Femur (tissue), 1 donor: ENCODE data around the gene DGUOK.

Experiments used
- DNase-seq: peaks from one replicate; pipeline ENCODE4 v3.0.0-alpha.2; 2017

Gene DGUOK

DNA sequence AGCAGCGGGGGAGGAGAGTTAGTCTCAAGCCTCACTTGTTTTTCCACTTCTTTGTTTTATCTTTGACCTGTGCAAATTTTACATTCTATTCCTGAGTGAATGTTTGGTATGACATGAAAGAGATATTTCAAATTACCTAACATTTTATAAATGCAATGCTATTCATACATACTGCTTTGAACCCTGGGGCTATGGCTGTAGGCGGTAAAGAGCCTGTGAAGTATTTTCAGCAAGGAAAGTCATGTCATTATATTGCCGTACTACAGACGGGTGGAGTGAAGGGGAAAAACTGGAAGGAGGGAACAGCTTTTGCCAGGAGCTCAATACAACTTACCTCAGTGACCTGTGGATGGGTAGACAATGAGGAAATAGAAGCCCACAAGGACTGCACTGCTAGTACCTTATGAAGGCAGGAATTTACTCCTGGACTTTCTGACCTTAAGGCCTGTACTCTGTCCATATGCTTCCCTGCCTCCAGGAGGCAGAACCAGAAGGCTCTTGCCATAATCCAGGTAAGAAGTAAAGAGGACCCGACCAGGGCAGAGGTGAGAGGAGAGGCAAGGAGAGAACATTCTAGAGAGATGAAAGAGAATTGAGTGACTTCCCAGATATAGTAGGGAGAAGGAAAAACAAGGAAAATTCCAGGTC is 29.7 kb downstream of the DGUOK start:
- no peak for DNase-seq

DNA sequence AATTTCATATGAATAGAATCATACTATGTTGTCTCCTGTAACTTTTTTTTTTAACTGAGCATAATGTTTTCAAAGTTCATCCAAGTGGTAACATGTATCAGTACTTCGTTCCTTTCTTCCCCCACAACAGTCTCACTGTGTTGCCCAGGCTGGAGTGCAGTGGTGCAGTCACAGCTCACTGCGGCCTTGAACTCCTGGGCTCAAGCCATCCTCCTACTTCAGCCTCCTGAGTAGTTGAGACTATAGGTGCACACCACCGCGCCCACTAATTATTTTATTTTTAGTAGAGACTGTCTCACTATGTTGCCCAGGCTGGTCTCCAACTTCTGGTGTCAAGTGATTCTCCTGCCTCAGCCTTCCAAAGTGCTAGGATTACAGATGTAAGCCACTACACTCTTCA is 34.6 kb downstream of the DGUOK start:
- DNase-seq, result no peak

DNA sequence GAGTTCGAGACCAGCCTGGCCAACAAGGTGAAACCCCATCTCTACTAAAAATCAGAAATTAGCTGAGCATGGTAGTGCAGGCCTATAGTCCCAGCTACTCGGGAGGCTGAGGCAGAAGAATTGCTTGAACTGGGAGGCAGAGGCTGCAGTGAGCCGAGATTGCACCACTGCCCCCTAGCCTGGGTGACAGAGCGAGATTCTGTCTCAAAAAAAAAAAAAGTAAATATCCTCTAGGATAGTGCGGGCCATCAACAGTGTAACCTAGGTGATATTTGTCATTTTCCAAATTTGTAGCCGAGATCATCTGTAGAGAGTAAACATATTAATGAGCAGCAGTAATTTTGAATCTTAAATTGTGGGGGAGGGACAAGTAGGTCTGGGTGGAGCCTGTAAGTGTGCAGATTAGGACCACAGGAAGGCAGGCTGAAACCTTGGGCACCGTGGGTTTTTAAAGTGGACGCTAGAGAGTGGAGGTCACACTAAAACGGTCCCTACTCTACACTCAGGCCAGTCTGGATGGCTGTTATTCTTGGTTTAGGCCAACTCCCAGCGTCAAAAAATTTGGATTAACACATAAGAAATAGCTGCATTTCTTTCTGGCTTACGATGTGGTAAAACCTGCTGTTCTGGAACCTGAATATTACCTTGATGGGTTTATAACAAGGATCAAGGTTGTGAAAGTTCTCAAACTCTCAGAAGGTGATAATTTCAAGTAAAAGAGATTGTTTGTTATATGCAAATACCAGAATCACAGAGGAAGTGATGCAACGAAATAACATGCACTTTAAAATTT is 35.3 kb downstream of the DGUOK start:
- no peak for DNase-seq

DNA sequence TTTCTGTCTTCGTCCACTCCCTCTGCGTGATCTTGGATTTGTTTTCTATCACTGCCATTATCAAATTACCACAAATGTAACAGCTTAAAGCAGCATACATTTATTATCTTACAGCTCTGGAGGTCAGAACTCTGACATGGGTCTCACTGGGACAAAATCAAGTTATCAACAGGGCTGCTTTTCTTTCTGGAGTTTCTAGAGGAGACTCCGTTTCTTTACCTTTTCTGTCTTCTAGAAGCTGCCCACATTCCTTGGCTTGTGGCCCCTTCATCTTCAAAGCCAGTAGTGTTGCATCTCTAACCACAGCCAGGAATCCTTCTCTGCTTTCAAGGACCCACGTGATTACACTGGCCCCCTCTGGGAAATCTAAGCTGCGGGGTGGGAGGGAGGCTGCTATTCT is 36.1 kb downstream of the DGUOK start:
- no peak for DNase-seq

DNA sequence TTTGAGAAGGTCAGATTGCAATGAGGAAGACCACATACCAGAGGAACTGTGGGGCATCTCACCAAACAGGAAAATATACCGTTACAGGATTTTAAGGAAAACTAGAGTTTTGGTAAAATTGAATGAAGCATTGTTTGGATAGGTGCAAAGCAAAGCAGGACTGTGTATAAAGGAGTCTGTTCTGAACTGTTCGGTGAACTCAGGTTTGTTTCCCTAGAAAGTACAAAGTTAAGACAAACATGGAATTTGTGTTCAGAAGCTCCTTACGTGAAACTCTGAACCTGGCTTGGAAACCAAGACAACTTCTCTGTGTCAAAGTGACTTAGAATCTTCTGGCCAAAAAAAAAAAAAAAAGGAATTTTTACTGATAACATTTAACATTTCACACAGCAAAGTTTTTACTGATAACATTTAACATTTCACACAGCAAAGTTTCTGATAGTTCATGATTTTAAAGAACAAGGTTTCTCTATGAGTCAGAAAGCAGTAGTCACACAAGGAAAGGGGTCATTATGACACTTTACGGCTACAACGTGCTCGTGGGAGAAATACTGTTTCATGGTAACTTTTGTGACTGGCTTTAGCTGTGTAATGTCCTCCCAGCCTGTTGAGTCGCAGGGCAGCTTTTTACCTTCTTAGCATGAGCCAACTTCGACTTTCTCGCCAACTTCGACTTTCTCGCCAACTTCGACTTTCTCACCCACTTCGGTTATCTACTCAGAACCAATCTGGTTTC is 36.9 kb downstream of the DGUOK start:
- DNase-seq, result no peak

DNA sequence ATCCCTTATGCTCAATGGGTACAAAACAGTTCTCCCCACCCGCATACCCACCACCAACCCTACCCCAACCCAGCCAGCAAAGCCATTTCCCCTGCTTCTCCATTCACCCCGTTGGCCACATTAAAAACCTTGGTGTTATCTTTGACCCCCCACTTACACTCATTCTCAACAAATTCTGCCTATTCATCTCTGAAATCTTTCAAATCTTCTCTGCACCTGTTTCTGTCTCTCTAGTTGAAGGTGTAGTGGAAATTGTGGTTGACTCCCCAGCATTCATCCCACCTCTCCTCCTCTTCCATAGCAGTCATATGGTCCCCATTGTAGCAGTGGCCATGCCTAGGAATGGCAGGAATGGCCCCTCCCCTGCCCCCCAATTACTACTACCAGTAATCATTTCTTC is 37.5 kb downstream of the DGUOK start:
- DNase-seq, result no peak

DNA sequence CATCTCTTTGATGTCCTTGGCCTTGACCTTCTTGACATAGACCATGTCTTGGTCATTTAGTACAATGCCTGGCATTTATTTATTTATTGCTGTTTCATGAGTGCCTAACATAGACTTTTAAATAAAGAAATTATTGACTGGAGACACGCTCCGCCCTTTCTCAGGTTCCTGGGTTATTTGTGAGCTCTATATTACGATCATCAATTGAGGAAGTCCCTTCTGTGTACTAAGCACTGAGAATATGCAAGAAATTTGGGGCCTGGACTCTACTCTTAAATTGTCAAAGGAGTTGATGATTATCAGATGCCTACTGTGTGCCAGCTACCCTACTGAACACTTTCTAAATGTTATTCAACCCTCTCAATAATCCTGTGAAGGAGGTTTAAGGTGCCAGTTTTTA is 38.4 kb downstream of the DGUOK start:
- no peak for DNase-seq

DNA sequence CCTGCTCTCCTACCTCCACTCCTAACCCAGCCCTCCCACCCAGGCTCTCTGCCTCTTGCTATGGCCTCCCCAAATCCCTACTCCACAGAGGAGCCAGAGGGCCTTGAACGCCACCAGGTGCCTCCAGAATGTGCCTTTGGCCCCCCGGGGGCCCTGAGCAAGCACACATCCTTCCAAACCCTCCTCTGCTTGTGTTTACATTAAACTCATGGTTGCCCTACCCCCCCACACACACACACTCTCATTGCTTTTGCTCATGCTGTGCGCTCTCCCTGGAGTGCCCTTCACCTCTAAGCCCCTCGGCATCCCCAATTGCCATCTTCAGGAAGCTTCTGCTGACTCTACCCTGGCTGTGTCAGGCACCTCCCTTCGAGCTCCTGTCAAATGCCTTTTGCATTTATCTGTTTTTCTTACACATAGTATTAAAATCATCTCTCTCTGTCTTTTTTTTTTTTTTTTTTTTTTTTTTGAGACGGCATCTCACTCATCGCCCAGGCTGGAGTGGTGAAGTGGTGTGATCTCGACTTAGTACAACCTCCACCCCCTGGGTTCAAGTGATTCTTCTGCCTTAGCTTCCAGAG is 41.8 kb downstream of the DGUOK start:
- no peak for DNase-seq

DNA sequence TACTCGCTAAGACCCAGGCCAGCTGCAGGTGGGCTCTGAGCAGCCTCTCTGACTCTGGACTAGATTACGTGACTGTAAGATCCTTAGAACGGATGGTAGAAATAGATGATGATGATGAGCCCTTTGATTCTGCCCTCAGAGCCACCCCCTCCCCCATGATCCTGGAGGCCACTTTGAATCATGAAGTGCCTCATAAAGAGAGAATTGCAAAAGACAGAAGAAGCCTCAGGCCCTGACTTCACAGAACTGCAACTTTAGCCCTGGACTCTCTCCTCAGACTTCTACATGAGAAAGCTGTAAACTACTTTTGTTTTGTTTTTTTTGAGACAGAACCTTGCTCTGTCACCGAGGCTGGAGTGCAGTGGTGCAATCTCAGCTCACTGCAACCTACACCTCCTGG is 42.7 kb downstream of the DGUOK start:
- no peak for DNase-seq

DNA sequence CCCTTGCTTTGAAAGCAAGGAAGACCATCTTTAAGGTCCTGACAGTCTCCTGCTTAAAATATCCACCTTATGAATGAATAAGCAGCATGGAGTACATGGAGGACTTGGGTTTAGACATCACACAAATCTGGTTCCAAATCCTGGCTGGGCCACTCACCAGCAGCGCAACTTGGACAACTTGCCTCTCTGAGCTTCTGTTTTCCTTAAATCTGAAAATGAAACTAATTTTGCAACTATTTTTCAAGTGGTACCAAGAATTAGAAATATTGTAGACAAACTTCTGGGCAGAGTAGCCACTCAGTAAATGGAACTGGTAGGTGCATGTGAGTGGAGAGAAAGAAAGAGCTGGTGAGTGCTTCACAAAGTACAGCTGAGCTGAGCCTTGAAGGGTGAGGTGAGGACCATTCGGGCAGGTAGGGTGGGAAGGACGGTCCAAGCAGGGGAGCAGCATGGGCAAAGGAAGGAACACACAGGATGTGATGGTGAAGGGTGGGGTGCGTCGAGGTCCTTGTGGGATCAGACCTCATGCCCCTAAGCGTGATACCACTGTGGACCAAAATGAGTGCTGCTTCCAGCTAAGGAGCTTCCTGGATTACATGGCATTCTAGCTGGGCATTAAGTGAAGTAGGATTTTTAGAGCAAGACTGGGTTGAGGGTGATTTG is 43.6 kb downstream of the DGUOK start:
- DNase-seq, result no peak

DNA sequence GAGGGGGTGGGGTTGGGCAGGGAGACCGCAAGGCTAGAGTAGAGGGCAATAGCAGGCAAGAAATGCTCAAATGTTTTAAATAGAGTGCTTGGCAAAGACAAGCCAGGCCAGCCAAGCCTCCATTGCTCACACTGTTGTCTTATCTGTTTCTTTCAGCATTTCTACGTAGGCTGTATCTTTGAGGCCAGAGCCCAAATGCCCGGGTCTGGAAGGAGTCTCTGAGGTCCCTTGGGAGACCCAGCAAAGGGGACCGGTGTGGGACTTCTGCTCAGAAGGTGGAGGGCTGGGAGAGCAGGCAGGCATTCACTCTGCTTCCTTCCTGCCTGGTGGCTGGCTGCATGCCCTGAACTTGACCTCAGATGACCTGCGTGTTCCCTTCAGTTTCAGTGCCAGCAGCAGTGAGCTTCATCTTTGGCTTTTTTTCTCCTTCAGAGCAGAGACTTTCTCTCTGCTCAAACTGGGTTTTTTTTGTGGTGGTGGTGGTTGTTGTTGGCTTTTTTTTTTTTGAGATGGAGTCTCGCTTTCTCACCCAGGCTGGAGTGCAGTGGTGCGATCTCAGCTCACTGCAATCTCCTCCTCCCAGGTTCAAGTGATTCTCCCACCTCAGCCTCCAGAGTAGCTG is 44.3 kb downstream of the DGUOK start:
- peak; percentile 60 for DNase-seq

DNA sequence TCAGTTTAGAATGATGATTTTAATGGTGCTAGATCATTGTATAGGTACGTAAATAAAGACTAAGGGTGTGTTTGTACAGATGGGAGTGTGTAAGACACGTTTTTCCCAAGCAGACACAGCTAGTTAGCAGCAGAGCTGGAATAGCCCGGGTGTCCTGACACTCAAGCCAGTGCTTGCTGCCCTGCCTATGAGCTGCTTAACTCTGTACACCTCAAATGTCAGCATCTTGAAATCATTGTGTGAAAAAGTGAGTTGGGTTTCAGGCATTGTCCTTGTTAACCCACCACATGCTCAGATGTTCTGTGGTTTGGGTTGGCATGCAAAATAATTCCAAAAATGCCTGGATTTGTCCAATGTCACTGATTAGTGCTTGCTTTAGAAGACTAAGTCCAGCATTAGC is 45.0 kb downstream of the DGUOK start:
- DNase-seq, result no peak

DNA sequence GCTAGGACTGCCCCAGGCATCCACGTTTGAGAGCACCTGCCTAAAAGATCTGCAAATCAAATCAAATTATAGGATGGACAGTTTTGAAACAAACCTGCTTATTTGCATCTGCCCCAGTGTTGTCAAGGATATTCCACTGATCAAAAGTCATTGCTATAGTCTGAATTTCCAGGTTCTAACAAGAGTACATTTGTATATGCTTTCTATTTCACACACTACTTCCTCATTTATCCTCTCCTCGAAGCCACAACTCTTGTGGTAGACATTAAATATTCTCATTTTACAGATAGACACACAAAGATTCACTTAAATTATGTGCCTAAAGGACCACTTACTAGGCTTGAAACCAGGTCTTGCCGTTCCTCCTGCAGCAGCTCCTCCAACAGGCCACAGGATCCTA is 46.2 kb downstream of the DGUOK start:
- no peak for DNase-seq

DNA sequence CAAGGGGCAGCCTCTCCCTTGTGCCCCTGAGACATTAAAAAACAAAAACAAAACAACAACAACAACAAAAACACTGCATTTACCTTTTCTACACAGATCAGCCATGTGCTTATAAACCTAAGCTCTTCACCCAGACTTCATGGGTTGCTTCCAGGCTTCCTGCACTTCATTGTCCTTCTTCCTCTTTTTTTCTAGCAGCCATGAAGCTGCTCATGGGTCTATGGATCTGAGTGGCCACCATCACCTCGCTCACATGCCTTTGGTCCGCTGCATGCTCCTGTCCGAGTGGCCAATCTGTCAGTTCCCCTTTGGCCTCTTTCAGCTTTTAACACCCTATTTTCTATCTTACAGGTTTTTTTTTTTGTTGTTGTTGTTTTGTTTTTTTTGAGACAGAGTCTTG is 49.1 kb downstream of the DGUOK start:
- no peak for DNase-seq

DNA sequence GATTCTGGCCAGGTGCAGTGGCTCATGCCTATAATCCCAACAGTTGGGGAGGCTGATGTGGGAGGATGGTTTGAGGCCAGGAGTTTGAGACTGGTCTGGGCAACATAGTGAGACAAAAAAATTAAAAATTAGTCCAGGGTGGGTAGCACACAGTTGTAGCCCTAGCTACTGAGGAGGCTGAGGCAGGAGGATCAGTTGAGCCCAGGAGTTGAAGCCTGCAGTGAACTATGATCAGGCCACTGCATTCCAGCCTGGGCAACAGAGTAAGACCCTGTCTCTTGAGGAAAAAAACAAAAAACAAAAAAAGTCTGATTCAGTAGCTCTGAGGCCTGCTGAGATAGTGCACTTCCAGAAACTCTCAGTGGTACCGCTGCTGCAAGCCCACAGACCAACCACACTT is 50.1 kb downstream of the DGUOK start:
- no peak for DNase-seq

DNA sequence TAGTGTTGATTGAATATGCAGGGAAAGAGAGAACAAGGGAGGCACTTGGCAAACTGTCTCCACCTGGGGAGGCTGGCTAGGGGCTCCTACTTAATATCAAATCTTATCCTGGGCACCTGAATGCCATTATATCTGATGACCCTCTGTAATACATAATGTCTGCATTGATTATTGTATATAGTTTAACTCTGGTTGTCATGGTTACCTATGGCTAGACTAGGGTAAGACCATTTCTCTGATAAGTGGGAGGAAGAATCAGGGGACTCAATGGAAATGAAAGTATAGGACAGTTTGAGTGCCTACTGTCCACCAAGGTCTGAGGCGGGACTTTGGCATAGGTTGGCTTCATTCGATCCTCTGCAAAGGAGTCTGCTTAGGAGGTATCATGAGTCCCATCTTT is 50.8 kb downstream of the DGUOK start:
- no peak for DNase-seq

DNA sequence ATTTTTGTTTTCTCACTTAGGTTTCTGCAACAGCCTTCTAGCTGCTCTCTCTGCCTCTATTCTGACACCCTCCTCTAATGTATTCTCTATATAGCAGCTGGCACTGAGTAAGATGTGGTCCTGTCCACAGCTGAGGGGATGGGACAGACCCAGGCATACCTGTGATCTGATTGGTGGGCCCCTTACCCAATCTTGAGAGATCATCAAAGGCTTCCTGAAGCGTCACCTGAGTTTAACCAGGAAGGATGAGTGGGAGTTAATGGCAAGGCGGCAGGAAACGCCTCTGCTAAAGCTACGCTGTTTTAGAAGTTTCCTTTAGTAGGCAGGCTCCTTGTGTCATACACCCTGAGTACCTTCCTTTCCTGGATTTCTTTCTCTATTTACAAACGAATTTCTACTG is 52.3 kb downstream of the DGUOK start:
- DNase-seq, result no peak

DNA sequence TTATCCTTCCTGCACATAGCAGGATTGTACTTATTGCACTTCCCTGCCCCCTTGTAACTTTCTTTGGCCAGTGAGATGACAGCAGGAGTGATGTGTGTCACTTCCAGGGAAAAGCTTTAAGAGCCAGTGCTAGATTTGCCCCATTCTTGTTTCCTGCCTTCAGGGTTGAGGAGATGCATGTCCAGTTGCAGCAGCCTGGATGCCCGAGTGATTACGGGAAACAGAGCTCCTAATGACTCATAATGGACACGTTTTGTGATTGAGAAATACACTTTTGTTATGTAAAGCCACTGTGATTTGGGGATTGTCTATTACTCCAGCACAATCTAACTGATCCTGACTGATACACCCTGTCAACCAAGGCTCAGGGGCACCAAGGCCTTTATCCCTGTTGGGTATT is 53.0 kb downstream of the DGUOK start:
- no peak for DNase-seq

DNA sequence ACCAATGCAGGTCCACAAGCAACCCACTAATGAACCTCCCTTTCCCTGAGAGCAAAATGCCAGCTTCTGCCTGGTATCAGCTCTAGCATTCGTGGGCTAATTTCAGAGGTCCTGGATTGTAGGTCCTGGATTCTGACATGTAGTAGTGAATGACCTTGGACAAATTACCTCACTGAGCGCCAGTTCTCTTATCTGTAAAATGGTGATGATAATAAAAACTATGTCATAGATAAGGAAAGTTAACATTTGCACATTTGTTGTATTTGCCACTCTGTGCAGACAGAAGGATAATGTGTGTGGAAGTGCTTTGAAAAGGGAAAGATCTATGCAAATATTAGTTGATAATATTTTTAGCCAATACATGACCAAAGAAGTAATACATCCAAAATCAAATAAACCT is 53.9 kb downstream of the DGUOK start:
- DNase-seq, result no peak

DNA sequence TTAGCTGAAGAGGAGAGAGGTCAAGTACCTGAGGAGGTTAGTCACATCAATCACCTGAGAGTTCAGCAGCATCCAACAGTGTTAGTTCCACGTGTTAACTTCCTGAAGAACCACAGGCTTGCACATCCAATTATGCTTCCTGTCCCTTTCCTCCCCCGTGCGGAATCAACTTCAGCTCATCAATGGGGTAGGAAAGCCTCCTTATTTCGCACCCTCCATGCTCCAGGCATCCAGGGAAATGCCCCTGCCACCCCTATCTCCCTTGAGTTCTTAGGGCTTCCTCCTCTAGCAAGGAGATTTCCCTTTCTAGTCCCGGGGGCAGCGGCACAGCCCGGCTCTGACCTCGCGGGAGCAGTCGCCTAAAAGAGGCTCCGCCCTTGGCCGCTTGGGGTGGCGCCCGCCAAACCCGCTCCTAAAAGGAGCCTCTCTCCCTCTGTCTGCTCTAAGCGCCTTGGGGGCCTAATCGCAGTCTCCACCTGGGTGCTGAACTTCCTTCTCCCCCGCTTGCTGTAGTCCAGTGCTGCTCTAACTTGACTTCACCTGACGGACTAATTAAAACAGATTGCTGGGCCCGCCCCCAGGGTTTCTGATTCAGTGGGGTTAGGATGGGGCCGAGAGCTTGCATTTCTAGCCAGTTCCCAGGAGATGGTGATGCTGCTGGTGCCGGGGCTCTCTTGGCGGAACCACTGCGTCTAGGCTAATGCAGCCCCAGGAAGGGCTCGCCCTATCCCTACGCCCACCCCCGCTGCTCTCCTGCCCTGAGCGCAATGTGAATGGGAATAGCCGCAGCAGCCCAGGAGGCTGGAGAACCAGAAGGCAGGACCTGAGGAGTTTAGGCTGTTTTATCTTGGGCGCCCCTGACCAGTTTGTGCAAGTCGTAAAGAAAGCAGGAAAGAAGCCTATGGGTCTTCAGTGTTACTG is 54.7 kb downstream of the DGUOK start:
- DNase-seq, result no peak

DNA sequence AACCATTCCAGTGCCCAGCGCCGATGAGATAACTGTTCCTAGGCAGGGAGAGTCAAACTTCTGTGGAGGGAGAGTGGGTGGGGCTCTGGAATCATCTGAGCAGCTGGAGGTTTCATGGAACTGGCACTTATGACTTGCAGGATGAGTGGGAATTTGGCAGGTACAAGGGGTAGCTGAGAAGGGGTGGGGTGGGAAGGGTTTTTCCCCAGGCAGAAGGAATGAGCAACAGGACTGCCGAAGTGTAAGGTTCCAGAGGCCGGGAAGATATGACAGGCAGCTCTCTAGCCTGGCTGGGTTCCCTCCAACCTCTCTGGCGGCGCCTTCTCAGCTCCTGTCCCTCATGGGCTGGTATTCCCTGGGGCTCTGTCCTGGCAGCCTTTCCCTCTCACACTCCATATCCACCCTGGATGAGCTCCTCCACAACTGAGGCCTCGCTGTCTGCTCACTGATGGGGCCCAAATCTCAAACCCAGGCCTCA is 55.5 kb downstream of the DGUOK start:
- no peak for DNase-seq
